ENCODE data around the gene TRIM2.

DNA sequence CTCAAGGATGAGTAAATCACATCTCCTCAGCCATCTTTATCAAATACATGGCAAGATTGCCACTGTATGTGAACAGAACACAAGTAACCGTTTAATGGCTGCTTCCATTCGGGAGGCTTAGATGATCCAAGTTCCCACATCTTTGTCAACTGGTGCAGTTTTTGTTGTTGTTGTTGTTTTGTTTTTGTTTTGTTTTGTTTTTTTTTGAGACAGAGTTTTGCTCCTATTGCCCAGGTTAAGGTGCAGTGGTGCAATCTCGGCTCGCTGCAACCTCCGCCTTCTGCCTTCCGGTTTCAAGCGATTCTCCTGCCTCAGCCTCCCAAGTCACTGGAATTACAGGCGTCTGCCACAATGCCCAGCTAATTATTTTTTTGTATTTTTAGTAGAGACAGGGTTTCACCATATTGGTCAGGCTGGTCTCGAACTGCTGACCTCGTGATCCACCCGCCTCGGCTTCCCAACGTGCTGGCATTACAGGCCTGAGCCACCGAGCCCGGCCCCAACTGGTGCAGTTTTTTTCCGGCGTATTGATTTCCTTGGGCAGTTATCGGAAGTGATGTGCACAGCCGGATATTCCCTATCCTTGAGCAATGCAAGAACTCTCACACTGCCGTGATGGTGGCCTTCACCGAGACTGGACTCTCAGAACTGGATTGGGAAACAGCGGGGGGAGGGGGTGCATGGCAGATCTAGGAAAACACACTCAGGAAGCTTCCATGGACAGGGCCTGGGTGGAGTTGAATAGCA is 29.2 kb upstream of the TRIM2 start:
- TF ChIP-seq EZH2 (optimal IDR thresholded peaks at IDR 0.05; ENCODE audit: low read depth, low read length), result no peak
- TF ChIP-seq, protein P1, sequence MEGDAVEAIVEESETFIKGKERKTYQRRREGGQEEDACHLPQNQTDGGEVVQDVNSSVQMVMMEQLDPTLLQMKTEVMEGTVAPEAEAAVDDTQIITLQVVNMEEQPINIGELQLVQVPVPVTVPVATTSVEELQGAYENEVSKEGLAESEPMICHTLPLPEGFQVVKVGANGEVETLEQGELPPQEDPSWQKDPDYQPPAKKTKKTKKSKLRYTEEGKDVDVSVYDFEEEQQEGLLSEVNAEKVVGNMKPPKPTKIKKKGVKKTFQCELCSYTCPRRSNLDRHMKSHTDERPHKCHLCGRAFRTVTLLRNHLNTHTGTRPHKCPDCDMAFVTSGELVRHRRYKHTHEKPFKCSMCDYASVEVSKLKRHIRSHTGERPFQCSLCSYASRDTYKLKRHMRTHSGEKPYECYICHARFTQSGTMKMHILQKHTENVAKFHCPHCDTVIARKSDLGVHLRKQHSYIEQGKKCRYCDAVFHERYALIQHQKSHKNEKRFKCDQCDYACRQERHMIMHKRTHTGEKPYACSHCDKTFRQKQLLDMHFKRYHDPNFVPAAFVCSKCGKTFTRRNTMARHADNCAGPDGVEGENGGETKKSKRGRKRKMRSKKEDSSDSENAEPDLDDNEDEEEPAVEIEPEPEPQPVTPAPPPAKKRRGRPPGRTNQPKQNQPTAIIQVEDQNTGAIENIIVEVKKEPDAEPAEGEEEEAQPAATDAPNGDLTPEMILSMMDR (IDR thresholded peaks at IDR 0.05; ENCODE audit: low read length), result no peak
